ENCODE data around the gene PWWP2B.

GRCh38 chr10:132427006-132427771 lies 30.2 kb downstream of the PWWP2B start:
- TF ChIP-seq POLR2AphosphoS5 (IDR thresholded peaks at IDR 0.05), result no peak
- no peak for TF ChIP-seq POLR2A (IDR thresholded peaks at IDR 0.05; ENCODE audit: low read depth)

All from esophagus muscularis mucosa (tissue), 2 donors.